Activated CD8-positive, alpha-beta memory T cell treated with anti-CD3 and anti-CD28 coated beads for 1 hour (primary cell): Measurements from ENCODE around the gene MYEOV.

Experiments used
- DNase-seq, 2 donors: peaks; one replicate each; pipeline ENCODE4 v3.0.0-alpha.2; 2020; ENCODE audit warnings: low read depth in 1 of 2; ENCODE audit errors: extremely low read depth in 1 of 2

Gene MYEOV

DNA sequence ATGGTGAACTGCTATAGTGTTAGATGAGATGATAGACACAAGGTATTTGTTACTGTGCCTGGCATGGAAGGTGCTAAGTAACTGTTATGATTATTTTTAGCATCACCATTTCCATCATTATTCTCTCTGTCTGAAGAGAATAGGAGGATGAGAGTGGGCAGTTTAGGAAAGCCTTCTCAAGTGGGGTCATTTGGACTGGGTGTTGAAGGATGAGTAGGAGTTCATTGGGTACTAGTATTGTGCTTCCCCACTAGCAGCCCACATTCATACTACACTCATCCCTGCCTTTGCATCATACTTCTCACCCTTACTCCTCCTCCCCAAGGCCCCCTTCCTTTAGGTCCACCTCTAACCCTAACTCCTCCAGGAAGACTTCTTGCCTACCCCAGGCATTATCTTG, 20.6 kb downstream of the MYEOV start:
- DNase-seq: no peak

- no peak for DNase-seq
Measured at GRCh38 chr11:69316956-69317355, 23.0 kb downstream of the MYEOV start.

GRCh38 chr11:69317401-69318092, 23.6 kb downstream of the MYEOV start:
- DNase-seq: no peak

GRCh38 chr11:69318093-69318420, 24.1 kb downstream of the MYEOV start:
- DNase-seq: no peak

- no peak for DNase-seq
Measured at GRCh38 chr11:69319255-69320106, 25.5 kb downstream of the MYEOV start.

- no peak for DNase-seq
Measured at GRCh38 chr11:69320326-69320725, 26.4 kb downstream of the MYEOV start.

DNA sequence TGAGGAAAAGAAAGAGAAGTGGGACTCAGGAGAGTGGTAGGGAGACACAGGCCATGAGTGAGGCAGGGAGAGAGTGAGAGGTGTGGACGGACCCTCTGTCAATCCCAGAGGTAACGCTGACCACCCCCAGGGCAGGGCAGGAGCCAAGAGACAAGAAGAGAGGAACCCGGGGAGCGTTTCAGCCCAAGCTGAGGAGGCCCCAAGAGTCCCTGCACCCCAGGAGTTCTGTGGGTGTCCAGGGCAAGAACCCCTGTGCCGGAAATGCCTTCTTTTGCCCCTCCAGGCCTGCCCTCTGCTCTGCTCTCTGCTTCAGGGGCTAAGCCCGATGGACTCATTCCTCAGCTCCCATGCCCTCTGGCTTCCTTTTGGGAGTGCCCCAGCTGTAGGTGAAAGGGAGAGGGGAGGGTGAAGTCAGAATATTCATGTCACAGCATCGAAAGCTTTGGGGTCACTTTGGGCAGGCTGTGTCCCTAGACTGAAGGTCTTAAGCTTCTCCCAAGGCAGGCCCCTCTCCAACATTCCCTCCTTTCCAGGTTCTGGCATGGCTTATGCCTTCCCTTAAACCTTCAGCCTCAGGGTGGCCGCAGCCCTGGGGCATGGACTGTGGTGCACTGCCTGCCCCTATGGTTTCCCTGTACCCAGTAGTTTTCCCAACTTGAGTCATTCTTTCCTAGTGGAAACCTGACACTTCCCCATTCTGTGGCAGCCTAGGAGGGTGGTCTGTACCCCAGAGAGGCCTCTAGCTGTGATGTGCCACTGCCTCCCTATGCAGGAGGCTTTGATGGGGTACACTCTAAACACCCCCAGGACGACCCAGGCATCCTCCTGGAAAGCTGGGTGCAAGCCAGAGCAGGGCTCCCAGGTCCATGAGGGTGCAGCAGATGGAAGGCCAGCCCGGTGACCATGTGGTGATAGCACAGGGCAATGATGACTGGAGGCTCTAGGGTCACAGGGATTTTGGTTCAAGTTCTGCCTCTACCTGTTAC, 27.1 kb downstream of the MYEOV start:
- DNase-seq: no peak

DNA sequence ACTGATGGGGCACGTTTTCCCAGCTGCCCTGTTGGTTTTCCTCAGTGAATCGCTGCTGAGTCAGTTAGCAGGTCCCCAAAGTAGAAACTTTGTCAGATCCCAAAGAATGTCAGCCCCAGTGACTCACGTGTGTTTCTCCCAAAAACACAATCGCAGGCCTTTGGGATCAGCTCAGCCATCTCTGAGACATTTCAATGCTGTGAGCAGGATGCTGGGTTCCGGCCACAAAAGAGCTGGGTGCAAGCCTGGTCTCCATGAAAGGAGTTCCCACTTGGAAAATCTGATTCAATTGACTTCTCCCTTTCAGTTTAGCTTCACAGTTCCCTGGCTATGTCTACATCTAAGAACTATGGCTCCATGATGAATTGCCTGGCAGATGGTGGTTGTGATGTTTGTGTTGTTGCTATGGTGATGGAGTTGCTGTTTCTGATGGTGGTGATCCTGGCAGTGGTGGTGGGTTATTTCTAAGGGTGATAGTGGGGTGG, 28.0 kb downstream of the MYEOV start:
- DNase-seq: no peak

GRCh38 chr11:69325446-69325845, 31.5 kb downstream of the MYEOV start:
- DNase-seq: no peak

- DNase-seq: no peak
Measured at GRCh38 chr11:69326622-69327219, 32.8 kb downstream of the MYEOV start.

GRCh38 chr11:69327741-69328191, 33.8 kb downstream of the MYEOV start:
- DNase-seq: no peak

GRCh38 chr11:69328231-69328630, 34.3 kb downstream of the MYEOV start:
- DNase-seq: no peak

DNA sequence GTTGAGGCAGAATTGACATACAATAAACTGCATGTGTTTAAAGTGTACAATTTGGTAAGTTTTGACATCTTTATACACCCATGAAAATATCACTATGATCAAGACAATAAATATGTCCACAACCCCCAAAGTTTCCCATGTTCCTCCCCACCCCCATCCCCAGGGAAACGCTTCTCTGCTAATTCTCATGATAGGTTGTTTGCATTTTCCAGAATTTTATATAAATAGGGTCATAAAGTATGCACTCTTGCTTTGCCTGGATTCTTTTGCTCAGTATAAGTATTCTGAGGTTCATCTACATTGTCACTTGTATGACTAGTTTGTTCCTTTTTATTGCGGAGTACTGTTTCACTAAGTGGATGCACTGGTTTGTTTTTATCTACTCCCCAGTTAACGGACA, 35.6 kb downstream of the MYEOV start:
- no peak for DNase-seq

- no peak for DNase-seq
Measured at GRCh38 chr11:69330330-69330729, 36.4 kb downstream of the MYEOV start.

GRCh38 chr11:69333149-69333710, 39.3 kb downstream of the MYEOV start:
- DNase-seq: no peak

DNA sequence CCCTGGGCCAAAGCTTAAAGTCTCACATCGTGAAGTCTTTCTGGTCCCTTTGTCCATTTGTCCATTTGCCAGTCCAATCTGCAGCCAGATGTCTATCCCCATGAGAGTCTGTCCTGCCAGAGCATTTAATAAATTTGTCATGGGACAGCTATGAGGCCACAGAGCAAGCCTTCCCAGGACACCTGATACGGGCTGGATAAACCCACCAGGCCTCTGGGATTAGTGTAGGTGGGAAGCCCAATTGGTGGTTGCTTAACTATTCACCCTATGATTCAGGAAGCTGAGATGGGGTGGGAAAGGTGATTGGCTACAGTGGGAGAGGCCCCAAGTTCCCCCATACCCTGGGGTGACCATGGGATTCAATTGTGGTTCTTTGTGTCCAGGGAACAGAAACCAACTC, 39.9 kb downstream of the MYEOV start:
- DNase-seq: no peak

GRCh38 chr11:69335007-69335780, 41.2 kb downstream of the MYEOV start:
- no peak for DNase-seq

DNA sequence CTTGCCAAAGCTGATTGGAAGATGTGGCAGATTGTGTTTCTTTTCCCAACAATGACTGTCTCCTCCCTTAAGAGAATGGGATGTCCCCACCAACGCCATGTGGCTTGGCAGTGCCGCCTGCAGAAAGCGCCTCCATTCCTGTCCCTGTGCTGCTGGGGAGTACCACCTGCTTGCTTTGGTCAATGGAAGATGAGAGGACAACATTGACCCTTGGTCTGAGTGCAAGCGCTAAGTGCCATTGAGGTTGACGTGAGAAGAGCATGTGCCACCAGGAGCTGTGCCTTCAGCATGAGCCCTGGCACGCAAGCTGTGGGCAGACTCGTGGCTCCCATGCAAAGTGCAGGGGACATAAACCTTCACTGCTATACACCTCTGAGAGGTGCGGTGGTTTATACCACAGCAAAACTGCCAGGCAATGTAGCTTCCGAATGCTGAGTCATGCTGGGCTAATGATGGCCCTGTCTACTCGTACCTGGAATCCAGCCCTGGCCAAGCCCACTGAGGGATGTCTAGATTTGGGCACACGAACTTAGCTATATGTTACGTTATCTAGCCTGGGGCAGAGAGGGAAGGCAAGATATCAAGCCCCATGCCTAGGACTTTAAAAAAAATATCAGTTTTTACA, 41.9 kb downstream of the MYEOV start:
- DNase-seq: no peak

DNA sequence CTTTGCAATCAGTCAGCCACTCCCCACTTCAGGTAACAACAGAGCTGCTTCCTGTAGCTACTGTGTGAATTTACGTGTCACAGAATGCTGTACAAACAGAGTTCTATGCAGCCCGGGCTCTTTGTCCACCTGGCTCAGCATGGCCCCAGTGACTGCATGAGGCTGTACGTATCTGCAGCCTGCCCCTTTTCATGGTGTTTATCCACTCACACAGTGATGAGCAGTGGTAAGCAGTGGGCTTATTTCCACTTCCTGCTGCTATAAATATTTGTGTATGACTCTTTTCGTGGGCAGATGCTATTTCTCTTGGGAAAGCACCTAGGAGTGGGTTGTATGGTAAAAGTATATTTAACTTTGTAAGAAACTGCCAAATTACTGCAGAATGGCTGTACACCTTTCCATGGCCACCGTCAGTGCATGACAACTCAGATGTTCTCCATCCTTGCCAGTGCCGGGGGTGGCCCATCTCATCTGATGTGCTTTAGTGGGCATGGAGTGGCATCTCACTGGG, 43.3 kb downstream of the MYEOV start:
- DNase-seq: no peak
